HCT116 (cell line): Measurements from ENCODE around the gene PRAMEF20. TPM values are rescaled to one million over a fixed set of nuclear protein-coding genes. Genes with fewer than 3 reads are reported as not detected.
"Not testable (repeated sequence)": the region's sequence is repeated elsewhere in the genome, so short reads cannot be mapped to it uniquely, and the experiment has no call there.

Experiments
- ATAC-seq: fragments of 200-7000 bp; cut with Tn5 transposase; 2 replicates; pipeline ENCODE4 v1.9.1; 2020; ENCODE audit warnings: mild to moderate bottlenecking, moderate library complexity
- BruUV-seq: library from RNA; stranded (reverse); fragments of 400-500 nt; replicated peaks from 2 replicates; lab custom pipeline; 2021; lab: Mats Ljungman, UMichigan
- CTCF ChIA-PET: fragments of 300-600 bp; sonication (Branson Sonifier 250); formaldehyde crosslinking; loops from one replicate; lab custom pipeline; 2021; ENCODE audit warnings: antibody characterized with exemption; lab: Charles Lee
- POLR2A ChIA-PET: fragments of 300-600, 350-600 bp; sonication (Branson Sonifier 250); formaldehyde crosslinking; loops from one replicate; lab custom pipeline; 2021; ENCODE audit warnings: antibody characterized with exemption; lab: Charles Lee
- RAD21 ChIA-PET, 2 experiments: fragments of 300-600 bp; sonication (Branson Sonifier 250); formaldehyde crosslinking; loops; one replicate each; lab custom pipeline; 2023; ENCODE audit warnings: low total read pairs in 2 of 2; ENCODE audit not compliant: uncharacterized antibody in 2 of 2, unreplicated experiment in 2 of 2, low non-redundant PET in 1 of 2; lab: Charles Lee
- DNase-seq: peaks from one replicate; pipeline ENCODE4 v3.0.0-alpha.2; 2010; ENCODE audit warnings: low read depth, low spot score
- H2AFZ ChIP-seq: fragments of 200-600 bp; shearing (Covaris generic), sonication (generic); 2 replicates; pipeline ENCODE4 v1.6.1; 2017; ENCODE audit warnings: low read depth, mixed run types, mixed read lengths, antibody characterized with exemption, low read length; ENCODE audit not compliant: poor library complexity, severe bottlenecking
- H3K27ac ChIP-seq: 2 replicates; pipeline ENCODE4 v1.5.1; 2012; ENCODE audit warnings: low read depth, low read length
- H3K27me3 ChIP-seq: fragments of 200-600 bp; sonication (generic); 2 replicates; pipeline ENCODE4 v1.6.1; 2016; ENCODE audit warnings: mixed run types, low read length, mixed read lengths; ENCODE audit not compliant: insufficient read depth
- H3K36me3 ChIP-seq, 2 experiments: fragments of 200-500 bp in 1 of 2; fragments of 200-600 bp in 1 of 2; sonication (Bioruptor generic) in 1 of 2; sonication (generic) in 1 of 2; 2 replicates each; pipeline versions ENCODE4 v1.5.1 to v1.6.1; 2014 to 2016; ENCODE audit warnings: low read length in 2 of 2, inconsistent platforms in 1 of 2, mixed read lengths in 1 of 2, mixed run types in 1 of 2; ENCODE audit not compliant: insufficient read depth in 2 of 2, control insufficient read depth in 1 of 2
- H3K4me1 ChIP-seq, 2 experiments: fragments of 200-600 bp in 1 of 2; sonication (generic) in 1 of 2; 2 replicates each; pipeline versions ENCODE4 v1.5.1 to v1.6.1; 2012 to 2017; ENCODE audit warnings: low read length in 2 of 2, inconsistent platforms in 1 of 2, mild to moderate bottlenecking in 1 of 2, mixed read lengths in 1 of 2, mixed run types in 1 of 2, moderate library complexity in 1 of 2; ENCODE audit not compliant: insufficient read depth in 2 of 2, control insufficient read depth in 1 of 2
- H3K4me2 ChIP-seq: fragments of 200-600 bp; sonication (generic); 2 replicates; pipeline ENCODE4 v1.6.1; 2017; ENCODE audit warnings: mixed run types, low read length, mixed read lengths
- H3K4me3 ChIP-seq, 2 experiments: fragments of 200-600 bp in 1 of 2; sonication (generic) in 1 of 2; replicated peaks in 1 of 2; 2 replicates each; pipeline ENCODE4 v1.5.1; 2011 to 2016; ENCODE audit warnings: low read length in 2 of 2, control low read depth in 1 of 2, low read depth in 1 of 2, mild to moderate bottlenecking in 1 of 2, mixed read lengths in 1 of 2, mixed run types in 1 of 2
- H3K79me2 ChIP-seq: fragments of 200-600 bp; sonication (generic); 2 replicates; pipeline ENCODE4 v1.6.1; 2017; ENCODE audit warnings: mild to moderate bottlenecking, mixed run types, low read length, moderate library complexity, mixed read lengths; ENCODE audit not compliant: insufficient read depth
- H3K9ac ChIP-seq: fragments of 200-600 bp; sonication (generic); 2 replicates; pipeline ENCODE4 v1.6.1; 2016; ENCODE audit warnings: low read length, mixed read lengths
- H3K9me2 ChIP-seq: fragments of 200-600 bp; sonication (generic), shearing (Covaris generic); 2 replicates; pipeline ENCODE4 v1.6.1; 2017; ENCODE audit warnings: mixed run types, mild to moderate bottlenecking, moderate library complexity; ENCODE audit not compliant: insufficient read depth
- H3K9me3 ChIP-seq, 2 experiments: fragments of 200-500 bp in 1 of 2; fragments of 200-600 bp in 1 of 2; sonication (Bioruptor generic) in 1 of 2; sonication (generic) in 1 of 2; 2 replicates each; pipeline ENCODE4 v1.6.1; 2014 to 2017; ENCODE audit warnings: low read length in 2 of 2, mixed read lengths in 2 of 2, inconsistent platforms in 1 of 2, low read depth in 1 of 2, mild to moderate bottlenecking in 1 of 2, mixed run types in 1 of 2, moderate library complexity in 1 of 2; ENCODE audit not compliant: control insufficient read depth in 1 of 2, insufficient read depth in 1 of 2
- H4K20me1 ChIP-seq: fragments of 200-600 bp; sonication (generic), shearing (Covaris generic); 2 replicates; pipeline ENCODE4 v1.6.1; 2017; ENCODE audit warnings: mixed run types, mild to moderate bottlenecking, moderate library complexity; ENCODE audit not compliant: insufficient read depth
- intact Hi-C: fragments of 100-400 bp; cut with micrococcal nuclease; formaldehyde crosslinking; loops from 2 replicates; pipeline ENCODE4 v1.10.0; 2022
- total RNA-seq: library from RNA; stranded (reverse); gene quantifications from one replicate; pipeline ENCODE4 v1.2.1, GENCODE V29; 2021; ENCODE audit not compliant: unreplicated experiment

The PRAMEF20 gene
- total RNA-seq, 1 experiment from 2014 or later: not detected

DNA sequence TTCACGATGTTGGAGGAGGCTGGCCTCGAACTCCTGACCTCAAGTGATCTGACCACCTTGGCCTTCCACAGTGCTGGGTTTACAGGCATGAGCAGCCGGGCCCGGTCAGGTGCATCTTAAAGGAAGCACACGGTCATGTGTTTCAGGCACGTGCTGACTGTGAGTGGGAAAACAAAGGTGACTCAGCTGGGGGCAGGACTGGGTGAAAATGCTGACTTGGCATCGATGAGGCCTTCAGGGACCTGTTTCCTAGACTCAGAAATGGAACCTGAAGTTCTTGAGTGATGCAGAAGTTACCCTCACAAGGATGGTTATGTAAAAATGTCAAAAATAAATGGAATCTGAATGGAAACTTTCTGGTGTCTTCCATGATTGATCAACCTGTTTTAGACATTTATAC is 17.2 kb upstream of the PRAMEF20 start:
- H3K4me1 ChIP-seq, H3K4me3 ChIP-seq, H4K20me1 ChIP-seq, DNase-seq, H2AFZ ChIP-seq, H3K36me3 ChIP-seq, H3K9me3 ChIP-seq, H3K4me2 ChIP-seq, POLR2A ChIA-PET, H3K9ac ChIP-seq, H3K79me2 ChIP-seq, H3K27ac ChIP-seq, CTCF ChIA-PET, H3K9me2 ChIP-seq, RAD21 ChIA-PET, BruUV-seq, ATAC-seq, H3K27me3 ChIP-seq: not testable (repeated sequence)
- intact Hi-C loops: loop anchor here (10.0 kb wide), 1 partner anchor 62 kb away; no protein-coding TSS in a partner anchor

GRCh38 chr1:13394761-13395160 is 15.5 kb upstream of the PRAMEF20 start:
- H3K36me3 ChIP-seq, POLR2A ChIA-PET, BruUV-seq, H3K9me2 ChIP-seq, H3K27ac ChIP-seq, H3K4me2 ChIP-seq, H3K4me1 ChIP-seq, H3K79me2 ChIP-seq, ATAC-seq, H3K27me3 ChIP-seq, CTCF ChIA-PET, H3K9me3 ChIP-seq, H3K9ac ChIP-seq, RAD21 ChIA-PET, DNase-seq, H4K20me1 ChIP-seq, H3K4me3 ChIP-seq, H2AFZ ChIP-seq: not testable (repeated sequence)
- intact Hi-C loops: loop anchor here (10.0 kb wide), 1 partner anchor 60 kb away; no protein-coding TSS in a partner anchor

DNA sequence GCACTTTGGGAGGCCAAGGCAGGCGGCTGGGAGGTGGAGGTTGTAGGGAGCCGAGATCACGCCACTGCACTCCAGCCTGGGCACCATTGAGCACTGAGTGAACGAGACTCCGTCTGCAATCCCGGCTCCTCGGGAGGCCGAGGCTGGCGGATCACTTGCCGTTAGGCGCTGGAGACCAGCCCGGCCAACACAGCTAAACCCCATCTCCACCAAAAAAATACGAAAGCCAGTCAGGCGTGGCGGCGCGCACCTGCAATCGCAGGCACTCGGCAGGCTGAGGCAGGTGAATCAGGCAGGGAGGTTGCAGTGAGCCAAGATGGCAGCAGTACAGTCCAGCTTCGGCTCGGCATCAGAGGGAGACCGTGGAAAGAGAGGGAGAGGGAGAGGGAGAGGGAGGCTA is 14.9 kb upstream of the PRAMEF20 start:
- ATAC-seq, H3K27ac ChIP-seq, H3K9me2 ChIP-seq, H2AFZ ChIP-seq, H3K4me1 ChIP-seq, H3K27me3 ChIP-seq, CTCF ChIA-PET, H3K9me3 ChIP-seq, DNase-seq, H3K36me3 ChIP-seq, RAD21 ChIA-PET, BruUV-seq, H3K9ac ChIP-seq, H3K79me2 ChIP-seq, H3K4me3 ChIP-seq, H4K20me1 ChIP-seq, H3K4me2 ChIP-seq, POLR2A ChIA-PET: not testable (repeated sequence)
- intact Hi-C loops: loop anchor here (10.0 kb wide), 1 partner anchor 59 kb away; no protein-coding TSS in a partner anchor
